ENCODE data around the gene OSBPL3.

The OSBPL3 gene

DNA sequence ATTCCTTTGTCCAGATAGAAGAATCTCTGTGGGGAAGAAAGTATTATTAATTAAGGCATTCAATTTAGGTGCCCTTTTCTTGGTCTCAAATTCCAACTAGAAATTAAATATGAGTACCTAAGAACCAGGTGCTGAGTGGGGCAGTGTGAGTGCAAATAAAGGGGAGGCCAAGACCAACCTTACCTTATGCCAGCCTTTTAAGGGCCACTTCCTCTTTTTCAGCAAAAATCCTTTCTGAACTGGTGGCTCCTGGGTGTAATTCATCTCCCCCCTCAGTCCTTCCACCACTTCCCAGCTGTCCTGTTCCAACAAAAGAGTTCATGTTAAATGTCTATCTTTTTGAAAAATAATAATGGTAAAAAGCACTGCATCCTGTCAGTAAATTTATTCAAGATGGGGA is 108.2 kb downstream of the OSBPL3 start:
- in situ Hi-C loops (cut with HindIII; ENCODE audit: low sequenced_read_pairs): no loop called here

DNA sequence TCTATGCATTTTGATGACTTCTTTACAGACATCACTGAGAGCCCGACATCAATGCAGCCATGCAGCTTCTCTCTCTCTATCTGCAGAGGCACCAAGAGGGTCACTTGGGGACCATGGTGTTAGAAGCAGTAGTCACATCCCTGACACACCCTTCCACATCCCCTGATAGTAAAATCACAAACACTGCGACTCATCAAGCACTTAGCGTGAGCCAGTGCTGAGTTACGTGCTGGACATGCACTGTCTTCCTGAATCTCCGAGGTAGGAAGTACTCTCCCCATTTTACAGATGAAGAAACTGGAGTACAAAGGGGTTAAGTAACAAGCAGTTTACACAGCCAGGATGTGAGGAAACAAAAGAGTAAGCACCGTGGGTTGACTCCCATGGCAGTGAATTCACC is 109.2 kb downstream of the OSBPL3 start:
- in situ Hi-C loops (cut with HindIII; ENCODE audit: low sequenced_read_pairs): no loop called here

DNA sequence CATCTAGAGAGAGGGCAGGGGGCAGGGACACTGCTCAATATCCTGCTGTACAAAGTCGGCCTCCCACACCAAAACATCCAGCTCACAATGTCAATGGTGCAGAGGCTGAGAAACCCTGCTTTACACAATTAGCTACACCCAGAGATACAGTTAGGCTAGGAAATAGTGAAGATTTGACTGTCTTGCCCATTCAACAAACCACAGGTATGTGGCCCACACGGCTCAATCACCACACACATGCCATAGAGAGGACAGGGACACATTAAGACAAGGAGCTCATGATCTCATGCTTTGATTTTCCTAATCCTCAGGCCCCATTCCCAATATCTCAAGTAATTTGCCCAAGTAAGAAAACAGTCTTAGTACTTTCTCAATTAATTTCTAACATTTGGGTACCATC is 110.4 kb downstream of the OSBPL3 start:
- in situ Hi-C loops (cut with HindIII; ENCODE audit: low sequenced_read_pairs): no loop called here

DNA sequence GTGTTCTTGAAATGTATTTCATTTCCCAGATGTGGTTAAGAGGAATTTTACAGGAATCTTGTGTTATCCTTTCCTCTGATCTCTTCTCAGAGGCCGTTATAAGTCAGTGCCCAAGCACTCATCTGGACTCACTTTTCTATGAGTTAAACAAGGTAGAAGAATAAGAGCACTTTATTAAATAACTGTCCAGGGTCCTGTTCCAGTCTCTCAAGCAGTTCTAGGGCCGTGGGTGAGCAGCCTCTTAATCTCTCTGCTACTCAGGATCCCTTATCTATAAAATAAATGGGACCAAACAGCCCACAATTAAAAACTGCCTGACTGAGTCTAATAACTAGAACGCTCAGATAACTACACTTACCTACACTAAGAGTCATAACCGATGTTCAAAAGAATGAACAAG is 111.2 kb downstream of the OSBPL3 start:
- in situ Hi-C loops (cut with HindIII; ENCODE audit: low sequenced_read_pairs): no loop called here

DNA sequence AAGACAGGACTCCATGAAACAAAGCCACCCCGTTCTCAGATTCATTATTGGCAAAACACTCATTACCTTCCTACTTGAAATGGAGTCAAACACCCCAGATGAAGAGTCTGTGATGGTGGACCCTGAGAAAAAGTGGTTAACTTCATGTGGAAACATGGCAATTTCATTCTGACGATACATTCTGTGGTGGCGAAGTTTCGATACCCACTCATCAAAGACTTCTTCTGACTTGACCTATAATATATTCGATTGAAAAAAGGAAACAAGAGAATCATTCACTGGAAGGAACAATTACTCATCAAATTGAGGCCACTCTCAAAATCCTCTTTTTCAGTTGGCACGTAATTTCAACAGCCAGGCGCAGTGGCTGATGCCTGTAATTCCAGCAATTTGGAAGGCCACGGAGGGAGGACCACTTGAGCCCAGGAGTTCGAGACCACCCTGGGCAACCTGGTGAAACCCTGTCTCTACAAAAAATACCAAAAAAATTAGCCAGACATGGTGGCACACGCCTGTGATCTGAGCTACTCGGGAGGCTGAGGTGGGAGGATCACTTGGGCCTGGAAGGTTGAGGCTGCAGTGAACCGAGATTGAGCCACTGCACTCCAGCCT is 113.9 kb downstream of the OSBPL3 start:
- in situ Hi-C loops (cut with HindIII; ENCODE audit: low sequenced_read_pairs): no loop called here

DNA sequence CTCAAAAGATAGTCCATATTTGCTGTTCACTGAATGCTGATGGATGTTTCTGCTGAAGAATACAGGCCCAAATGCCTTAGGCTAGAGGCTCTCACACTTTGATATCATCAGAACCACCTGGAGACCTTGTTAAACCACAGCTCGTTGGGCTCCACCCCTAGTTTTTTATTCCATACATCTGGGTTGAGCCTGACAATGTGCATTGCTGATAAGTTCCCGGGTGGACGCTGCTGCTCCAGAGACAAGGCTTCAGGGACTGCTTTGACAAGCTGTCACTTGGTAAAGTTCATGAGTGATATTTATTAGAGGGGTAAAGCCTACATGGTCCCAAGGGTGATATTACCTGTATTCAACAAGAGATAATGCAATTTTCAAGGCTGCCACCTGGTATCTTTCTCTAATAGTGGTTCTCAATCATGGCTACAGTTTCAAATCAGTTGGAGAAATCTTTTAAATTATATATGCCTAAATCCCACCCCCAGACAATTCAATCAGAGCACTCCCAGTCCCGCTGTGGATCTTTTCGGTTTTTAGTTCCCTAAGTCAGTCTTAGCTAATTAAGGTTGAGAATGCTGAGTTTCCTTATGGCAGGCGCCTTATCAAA is 115.7 kb downstream of the OSBPL3 start:
- in situ Hi-C loops (cut with HindIII; ENCODE audit: low sequenced_read_pairs): no loop called here

DNA sequence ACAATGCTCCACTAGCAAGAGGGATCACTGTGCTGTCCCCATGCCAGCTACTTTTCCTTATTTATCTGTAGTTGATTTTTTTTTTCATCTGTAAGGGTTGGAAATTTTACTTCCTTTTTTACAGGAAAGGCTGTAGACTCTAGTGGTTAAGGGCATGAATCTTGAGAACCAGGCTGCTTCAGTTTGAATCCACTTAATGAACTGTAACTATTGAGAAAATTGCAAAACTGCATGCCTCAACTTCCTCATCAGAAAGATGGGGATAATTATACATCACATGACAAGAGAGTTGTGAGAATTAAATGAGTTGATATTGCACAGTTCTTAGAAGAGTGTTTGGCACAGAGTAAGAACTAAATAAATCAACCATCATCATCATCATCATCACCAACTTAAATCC is 116.4 kb downstream of the OSBPL3 start:
- in situ Hi-C loops (cut with HindIII; ENCODE audit: low sequenced_read_pairs): no loop called here

DNA sequence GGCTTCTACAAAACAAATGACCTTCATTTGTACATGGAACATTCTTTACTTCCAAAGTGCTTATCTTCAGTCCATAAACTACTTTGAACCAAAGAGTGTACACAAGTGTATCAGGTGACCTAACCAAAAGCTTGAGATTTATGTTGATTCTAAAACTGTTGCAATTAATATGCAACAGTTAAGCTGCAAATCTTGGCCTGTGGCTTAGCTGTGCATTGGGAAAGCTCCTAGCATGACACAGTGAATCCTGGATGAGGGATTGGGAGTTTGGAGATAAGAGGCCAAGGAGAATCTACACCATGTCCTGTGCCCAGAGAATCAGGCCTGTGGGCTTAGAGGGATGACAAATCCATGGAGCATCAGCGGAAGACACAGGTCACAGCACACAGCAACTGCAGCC is 117.5 kb downstream of the OSBPL3 start:
- in situ Hi-C loops (cut with HindIII; ENCODE audit: low sequenced_read_pairs): no loop called here

DNA sequence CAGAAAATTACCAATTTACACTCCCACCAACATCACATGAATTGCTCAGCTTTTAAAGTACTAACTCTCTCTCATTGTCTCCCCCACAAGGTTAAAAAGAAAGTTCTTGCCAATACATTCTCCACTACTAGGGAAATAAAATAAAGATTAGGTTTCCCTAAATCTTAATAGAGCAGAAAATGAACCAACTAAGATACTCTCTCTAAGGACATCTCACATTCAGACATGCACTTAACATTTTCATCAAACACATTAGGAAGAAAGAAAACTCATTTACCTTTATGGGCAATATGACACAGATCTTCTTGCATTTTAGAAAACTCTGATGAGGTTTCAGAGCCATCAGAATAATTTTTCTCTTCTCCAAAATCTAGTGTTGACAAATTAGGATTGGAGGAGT is 118.6 kb downstream of the OSBPL3 start:
- in situ Hi-C loops (cut with HindIII; ENCODE audit: low sequenced_read_pairs): no loop called here

DNA sequence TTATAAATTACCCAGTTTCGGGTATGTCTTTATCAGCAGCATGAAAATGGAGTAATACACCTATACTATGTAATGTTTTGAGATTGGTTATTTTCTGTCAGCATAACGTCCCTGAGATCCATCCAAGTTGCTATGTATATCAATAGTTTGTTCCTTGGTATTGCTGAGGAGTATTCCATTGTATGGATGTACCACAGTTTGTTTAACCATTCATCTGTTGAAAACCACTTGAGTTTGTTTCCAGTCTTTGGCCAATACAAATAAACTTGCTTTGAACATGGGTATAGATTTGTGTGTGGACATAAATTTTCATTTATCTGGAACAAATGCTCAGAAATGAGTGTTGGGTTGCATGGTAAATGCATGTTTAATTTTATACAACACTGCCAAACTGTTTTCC is 119.4 kb downstream of the OSBPL3 start:
- in situ Hi-C loops (cut with HindIII; ENCODE audit: low sequenced_read_pairs): no loop called here

DNA sequence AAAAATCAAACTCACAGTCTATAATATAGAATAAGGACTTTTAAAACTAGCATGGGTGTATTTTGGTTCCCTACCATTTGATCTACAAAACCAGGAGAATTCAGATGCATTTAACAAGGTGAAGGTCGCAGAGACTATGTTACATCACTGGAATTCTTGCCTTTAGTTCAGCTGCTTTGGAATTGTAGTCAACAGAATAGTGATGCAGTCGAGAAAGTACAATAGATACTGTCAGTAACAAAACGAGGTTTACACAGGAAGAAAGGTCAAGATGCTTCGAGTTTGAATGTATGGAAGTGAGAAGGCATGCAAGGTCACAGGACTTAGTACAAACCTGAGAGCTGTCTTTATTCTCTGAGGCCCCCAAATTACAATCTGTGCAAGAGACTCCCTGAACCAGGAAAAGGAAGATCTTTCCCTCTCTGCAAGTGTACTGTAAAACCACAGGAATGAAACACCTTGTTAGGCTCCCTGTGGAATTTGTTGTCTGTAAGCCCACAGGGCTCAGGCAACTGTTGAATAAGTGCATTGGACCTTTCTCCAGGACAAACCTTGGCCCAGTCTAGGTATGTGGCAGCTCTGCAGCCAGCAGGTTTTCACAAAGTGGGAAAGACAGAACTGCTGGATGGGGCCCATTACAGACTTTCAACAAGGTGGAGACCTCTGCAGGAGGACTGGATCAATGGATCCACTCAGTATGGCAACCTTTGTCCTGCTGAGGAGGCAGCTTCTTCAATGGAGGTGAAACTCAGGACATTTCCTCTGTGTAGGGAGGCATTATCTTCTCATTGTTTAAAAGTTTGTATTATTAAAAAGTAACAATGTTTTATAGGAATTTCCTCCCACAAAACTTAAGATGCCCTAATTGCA is 121.6 kb downstream of the OSBPL3 start:
- in situ Hi-C loops (cut with HindIII; ENCODE audit: low sequenced_read_pairs): no loop called here

DNA sequence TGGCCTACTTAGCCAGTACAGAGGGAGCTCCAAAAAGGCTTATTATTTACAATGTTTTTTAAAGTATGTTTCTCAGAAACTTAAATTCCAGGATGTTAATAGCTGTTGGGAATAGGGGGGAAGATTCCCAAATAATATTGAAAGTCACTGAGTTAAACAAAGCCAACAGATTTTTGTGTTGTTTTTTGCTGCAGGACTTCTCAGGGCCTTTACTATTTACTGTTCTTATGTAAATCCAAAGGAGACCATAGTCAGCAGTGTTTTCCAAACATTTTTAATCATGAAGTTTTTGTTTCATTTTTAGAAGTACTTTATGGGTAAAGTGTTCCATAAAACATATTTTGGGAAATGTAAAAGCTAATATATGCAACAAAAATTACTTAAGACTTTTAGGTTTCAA is 122.4 kb downstream of the OSBPL3 start:
- in situ Hi-C loops (cut with HindIII; ENCODE audit: low sequenced_read_pairs): no loop called here

DNA sequence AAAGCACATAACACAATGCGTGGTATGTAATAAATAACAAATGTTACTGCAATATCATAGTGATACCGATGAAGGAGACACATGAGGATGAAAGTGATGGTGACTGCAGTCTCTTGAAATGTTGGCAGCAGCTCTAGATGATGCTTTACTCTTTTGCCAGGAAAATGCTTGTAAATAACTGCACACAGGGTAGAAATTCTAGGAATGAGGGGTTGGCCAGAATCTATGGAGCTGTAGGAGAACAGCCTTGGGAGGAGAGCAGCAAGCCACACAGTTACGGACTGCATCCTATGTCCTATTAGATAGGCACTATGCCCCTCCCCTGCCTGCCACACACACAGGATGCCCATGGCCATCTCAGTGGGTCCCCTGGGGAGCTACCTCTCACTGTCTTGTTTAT is 125.1 kb downstream of the OSBPL3 start:
- in situ Hi-C loops (cut with HindIII; ENCODE audit: low sequenced_read_pairs): no loop called here

DNA sequence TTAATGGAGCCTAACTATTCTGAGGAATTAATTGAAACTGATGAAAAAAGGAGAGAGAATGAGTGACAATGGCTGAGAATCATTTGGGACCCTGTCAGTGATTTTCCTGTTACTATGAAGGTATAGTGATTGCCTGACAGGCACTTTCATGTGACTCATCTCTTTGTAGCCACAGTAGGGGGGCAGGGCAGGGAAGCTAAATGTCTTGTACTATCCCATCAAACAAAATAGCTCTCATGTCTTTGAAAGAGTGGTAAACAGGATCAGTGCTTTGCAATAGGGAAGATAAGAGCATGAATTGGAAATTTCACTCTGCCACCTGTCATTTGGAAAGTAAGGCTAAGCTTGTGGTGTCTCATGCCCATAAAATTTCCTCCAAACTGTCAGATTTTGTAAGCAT is 128.2 kb downstream of the OSBPL3 start:
- in situ Hi-C loops (cut with HindIII; ENCODE audit: low sequenced_read_pairs): no loop called here

DNA sequence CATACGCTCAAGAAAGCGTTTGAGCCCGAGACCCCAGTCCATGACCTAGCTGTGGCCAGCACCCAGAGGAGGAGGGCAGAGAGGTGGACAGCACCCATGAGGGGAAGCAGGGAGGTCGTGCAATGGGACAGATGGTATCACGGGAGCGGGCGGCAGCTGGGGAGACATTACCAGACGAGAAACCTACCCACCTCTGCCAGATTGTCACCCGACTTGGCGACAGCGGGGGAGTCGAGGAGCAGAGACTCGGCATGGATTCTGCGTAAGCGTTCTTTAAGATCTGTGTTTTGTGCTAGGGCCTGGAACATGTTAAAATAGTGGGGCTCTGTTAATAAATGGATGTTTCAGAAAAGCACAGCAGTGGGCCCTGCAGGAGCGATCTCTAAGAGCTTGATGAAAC is 131.1 kb downstream of the OSBPL3 start:
- in situ Hi-C loops (cut with HindIII; ENCODE audit: low sequenced_read_pairs): no loop called here

DNA sequence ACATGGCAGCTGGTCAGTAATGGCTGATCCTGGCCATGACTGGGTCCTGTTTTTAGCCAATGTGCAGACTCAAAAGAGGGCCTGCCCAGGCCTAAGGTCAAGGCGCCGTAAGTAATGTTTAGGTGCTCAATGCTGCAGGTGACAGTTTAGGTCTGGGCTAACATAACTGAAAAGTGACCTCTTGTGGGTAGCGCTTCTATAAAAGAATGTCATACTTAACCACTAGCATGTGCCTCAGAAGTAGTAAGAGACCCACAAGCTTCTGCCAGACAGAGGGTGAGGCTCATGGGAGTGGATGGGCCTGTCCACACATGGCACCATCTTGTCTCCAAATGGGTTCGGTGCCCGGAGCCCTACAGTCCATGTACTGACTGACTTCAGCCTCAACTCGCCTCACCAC is 132.2 kb downstream of the OSBPL3 start:
- in situ Hi-C loops (cut with HindIII; ENCODE audit: low sequenced_read_pairs): no loop called here

DNA sequence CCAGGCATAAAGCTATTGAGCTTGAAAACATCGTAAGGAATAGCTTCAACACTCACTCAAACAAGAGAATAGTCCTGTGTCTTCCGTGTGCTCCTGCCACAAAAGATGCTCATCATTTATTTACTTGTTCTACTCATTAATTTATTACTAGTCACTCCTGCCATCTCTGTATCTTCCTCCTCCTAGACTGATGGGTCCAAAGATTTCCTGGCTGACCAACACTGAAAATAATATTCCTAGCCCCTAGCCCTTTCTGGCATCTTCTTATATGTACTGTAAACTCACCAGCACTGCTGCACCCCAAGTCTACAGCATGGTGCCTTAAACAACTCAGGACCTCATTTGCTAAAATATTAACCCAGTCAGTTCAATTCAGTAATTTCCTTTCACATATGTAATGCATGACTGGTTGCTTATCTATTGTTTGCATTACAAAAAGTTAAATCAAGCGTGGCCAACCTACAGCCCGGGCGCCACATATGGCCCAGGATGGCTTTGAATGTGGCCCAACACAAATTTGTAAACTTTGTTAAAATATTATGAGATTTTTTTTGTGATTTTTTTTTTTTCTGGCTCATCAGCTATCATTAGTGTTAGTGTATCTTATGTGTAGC is 136.1 kb downstream of the OSBPL3 start:
- in situ Hi-C loops (cut with HindIII; ENCODE audit: low sequenced_read_pairs): no loop called here

DNA sequence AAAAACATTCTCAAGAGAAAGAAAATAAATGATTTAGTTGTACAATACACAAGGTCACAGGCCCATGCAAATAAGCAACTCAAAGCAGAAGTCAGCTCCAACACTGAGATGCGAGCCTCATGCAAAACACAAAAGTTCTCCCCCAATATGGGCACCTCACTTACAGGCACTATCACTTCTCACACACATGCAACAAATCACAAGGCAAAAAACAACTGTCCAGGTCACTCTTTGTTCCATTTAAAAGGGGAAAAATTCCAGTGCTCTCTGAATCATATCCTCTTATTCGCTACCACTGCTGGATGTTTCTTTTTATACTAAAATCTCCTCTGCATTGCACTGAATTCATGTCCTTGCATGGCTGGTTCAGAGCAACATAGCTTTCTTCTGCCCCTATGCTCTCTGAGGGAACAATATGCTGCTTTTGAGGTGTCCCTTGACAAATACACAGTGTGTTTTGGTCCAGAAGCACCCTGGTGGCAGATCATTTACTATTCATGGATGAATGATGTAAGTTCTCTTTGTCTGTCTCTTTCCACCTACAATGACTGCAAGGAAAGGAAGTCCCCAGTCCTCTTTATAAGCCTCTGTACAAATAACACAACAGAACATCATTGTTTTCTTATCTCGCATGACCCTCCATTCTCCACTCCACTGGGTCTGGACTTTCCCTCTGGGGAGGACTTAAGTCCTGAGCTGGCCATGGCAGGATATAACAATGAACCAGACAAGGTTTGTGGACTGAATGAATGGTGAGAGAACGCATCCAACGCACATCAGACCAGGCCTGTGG is 137.3 kb downstream of the OSBPL3 start:
- in situ Hi-C loops (cut with HindIII; ENCODE audit: low sequenced_read_pairs): no loop called here

DNA sequence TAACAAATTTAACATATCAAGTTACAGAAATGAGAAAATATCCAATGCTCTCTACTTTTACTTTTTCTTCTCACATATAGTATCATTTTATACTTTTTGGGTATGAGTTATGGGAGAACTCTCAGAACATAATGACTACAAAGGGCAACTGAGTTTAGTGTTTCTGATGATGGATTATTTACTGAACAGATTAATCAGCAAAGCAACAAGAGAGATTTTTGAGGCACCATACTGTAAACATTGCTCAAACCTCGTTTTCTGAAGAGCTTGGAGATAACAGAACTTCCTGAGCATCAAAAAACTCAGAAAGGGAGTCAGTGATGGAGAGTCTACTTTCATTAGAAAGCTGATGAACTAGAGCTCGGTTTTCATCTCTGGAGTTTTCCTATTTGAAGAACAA is 137.9 kb downstream of the OSBPL3 start:
- in situ Hi-C loops (cut with HindIII; ENCODE audit: low sequenced_read_pairs): no loop called here

DNA sequence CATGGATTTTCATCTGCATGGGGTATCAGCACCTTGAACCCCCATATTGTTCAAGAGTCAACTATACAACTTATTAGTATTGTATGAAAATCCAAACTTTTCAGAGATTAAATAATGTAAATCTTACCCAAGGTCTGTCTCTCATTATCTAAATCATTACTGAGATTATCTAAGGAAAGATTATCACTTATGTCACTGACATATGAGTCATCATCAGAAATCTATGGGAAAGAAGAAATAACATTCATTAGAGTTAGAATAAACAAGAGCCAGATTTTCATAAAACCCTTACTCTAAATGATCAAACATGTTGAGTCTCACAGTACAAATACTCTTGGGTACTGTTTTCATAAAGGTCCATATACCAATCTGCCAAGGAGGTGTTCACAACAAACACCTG is 139.4 kb downstream of the OSBPL3 start:
- in situ Hi-C loops (cut with HindIII; ENCODE audit: low sequenced_read_pairs): no loop called here

DNA sequence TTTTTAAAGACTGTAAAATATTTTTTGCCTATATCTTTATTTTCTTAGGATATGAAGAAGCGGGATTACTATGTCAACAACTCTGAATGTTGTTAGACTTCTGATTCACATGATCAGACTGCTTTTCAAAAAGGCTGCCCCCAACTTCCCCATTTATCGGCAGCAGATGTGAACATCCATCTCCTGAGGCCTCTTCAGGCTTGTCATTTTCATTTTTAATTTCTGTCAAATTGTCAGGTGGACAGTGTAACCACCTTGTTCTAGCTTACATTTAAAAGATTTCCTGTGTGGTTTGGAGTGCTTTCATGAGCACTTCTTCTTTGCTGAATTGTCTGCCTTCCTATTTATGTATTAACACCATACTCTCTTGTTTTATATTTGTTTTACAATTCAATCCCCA is 143.9 kb downstream of the OSBPL3 start:
- in situ Hi-C loops (cut with HindIII; ENCODE audit: low sequenced_read_pairs): no loop called here
